HEK293T (cell line): ENCODE measurements around the gene SCN1A.
A peak's percentile ranks its signal among the peaks of the same experiment; 100 is the strongest.

ENCODE experiments used
- CTCF ChIA-PET: fragments of 350-600 bp; formaldehyde crosslinking; extraction: SDS; loops from one replicate; lab custom pipeline; 2021; ENCODE audit warnings: antibody characterized with exemption, inconsistent platforms; lab: Yijun Ruan, JAX
- POLR2A ChIA-PET: fragments of 350-600 bp; formaldehyde crosslinking; extraction: SDS; loops from one replicate; lab custom pipeline; 2020; ENCODE audit warnings: antibody characterized with exemption, inconsistent platforms; lab: Yijun Ruan, JAX
- DNase-seq: peaks from one replicate; pipeline ENCODE4 v3.0.0; 2012; ENCODE audit warnings: mixed read lengths; ENCODE audit errors: extremely low spot score
- ARNT ChIP-seq: fragments of 450-650 bp; IDR thresholded peaks from 2 replicates; pipeline ENCODE4 v1.6.1; 2017; ENCODE audit warnings: mild to moderate bottlenecking
- BHLHE40 ChIP-seq: fragments of 450-650 bp; IDR thresholded peaks from 2 replicates; pipeline ENCODE4 v1.6.1; 2016; ENCODE audit warnings: mild to moderate bottlenecking, moderate library complexity, borderline replicate concordance
- CTBP1 ChIP-seq: fragments of 450-650 bp; IDR thresholded peaks from 2 replicates; pipeline ENCODE4 v1.6.1; 2016; ENCODE audit warnings: borderline replicate concordance
- ELF4 ChIP-seq: fragments of 450-650 bp; IDR thresholded peaks from 2 replicates; pipeline ENCODE4 v1.6.1; 2017; ENCODE audit warnings: antibody characterized with exemption
- FOXA1 ChIP-seq: fragments of 450-650 bp; IDR thresholded peaks from 2 replicates; pipeline ENCODE4 v1.6.1; 2016; ENCODE audit warnings: mild to moderate bottlenecking
- FOXK2 ChIP-seq: fragments of 450-650 bp; IDR thresholded peaks from 2 replicates; pipeline ENCODE4 v1.6.1; 2016; ENCODE audit warnings: mild to moderate bottlenecking
- FOXM1 ChIP-seq: fragments of 450-650 bp; IDR thresholded peaks from 2 replicates; pipeline ENCODE4 v1.6.1; 2017; ENCODE audit warnings: mild to moderate bottlenecking, borderline replicate concordance
- HDGF ChIP-seq: fragments of 450-650 bp; IDR thresholded peaks from 2 replicates; pipeline ENCODE4 v1.6.1; 2017; ENCODE audit warnings: antibody characterized with exemption, borderline replicate concordance
- L3MBTL2 ChIP-seq: fragments of 450-650 bp; conservative IDR thresholded peaks from 2 replicates; pipeline ENCODE4 v1.6.1; 2016; ENCODE audit warnings: mild to moderate bottlenecking
- LEF1 ChIP-seq: fragments of 450-650 bp; IDR thresholded peaks from 2 replicates; pipeline ENCODE4 v1.6.1; 2017; ENCODE audit warnings: mild to moderate bottlenecking, borderline replicate concordance
- NFRKB ChIP-seq: fragments of 450-650 bp; IDR thresholded peaks from 2 replicates; pipeline ENCODE4 v1.6.1; 2016; ENCODE audit warnings: mild to moderate bottlenecking, moderate library complexity
- SP1 ChIP-seq: fragments of 450-650 bp; IDR thresholded peaks from 2 replicates; pipeline ENCODE4 v1.6.1; 2017
- SUZ12 ChIP-seq: fragments of 450-650 bp; IDR thresholded peaks from 2 replicates; pipeline ENCODE4 v1.6.1; 2016; ENCODE audit warnings: mild to moderate bottlenecking
- TARDBP ChIP-seq: fragments of 450-650 bp; IDR thresholded peaks from 2 replicates; pipeline ENCODE4 v1.6.1; 2016
- ZNF384 ChIP-seq: fragments of 450-650 bp; IDR thresholded peaks from 2 replicates; pipeline ENCODE4 v1.6.1; 2016
- TF ChIP-seq, protein P1 (sequence below): fragments of 450-650 bp; IDR thresholded peaks from 2 replicates; pipeline ENCODE4 v1.6.1; 2016

Gene SCN1A

DNA sequence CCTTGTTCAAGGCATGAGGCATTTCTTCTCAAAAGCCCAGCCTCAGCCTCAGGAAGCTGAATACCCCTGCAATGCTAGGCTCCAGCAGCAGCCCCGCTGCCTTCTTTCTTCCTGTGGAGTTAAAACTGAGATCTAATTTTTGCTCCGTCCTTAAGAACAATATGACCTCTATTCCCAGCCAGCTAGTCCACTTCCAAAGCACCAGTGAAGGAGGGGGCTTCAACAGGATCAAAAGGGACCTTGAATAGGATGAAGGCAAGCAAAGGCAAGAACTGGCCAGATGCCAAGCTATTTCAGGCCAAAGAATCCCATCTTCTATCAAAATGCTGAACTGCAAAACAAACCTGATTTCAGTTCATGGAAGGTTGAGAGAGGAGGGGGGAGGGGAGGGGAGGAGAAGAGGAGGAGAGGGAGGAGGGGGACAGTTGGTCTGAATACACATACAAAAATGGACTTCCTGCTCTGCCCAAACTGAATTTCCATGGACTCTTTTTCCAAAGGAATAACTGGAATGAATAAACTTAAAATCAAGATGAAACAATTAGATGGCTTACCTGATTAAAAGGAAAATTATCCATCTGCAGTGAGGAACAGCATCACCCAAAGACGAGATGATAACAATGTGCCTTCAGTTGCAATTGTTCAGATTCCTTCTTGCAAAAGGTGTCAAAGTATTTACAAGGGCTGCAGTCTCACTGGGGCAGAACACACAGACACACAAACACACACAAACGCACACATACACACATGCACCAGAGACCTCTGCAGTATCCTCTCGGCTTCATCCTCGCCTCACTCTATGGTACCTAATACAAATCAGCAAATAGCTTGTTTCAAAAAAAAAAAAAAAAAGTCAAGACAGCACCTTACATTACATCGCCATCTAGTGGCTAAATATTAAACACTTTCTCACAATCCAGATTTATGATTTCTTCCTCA is at the start of gene SCN1A:
Gene SCN1A (minus strand): TSS at position 804 of the 939 bp plus-strand sequence. CDS start 54,399 bp downstream, outside the sequence.
- ChIA-PET CTCF (interaction anchor here (0.8 to 2.4 kb wide), 3 partner anchors 9 to 174 kb away, joined by 3 to 11 read pairs (median 3); partner anchors contain the start of gene TTC21B), POLR2A (no interaction called here)
- TF ChIP-seq ZNF384 (peak; percentile 99), ELF4 (no peak), BHLHE40 (no peak)
- peak; percentile 28 for DNase-seq

DNA sequence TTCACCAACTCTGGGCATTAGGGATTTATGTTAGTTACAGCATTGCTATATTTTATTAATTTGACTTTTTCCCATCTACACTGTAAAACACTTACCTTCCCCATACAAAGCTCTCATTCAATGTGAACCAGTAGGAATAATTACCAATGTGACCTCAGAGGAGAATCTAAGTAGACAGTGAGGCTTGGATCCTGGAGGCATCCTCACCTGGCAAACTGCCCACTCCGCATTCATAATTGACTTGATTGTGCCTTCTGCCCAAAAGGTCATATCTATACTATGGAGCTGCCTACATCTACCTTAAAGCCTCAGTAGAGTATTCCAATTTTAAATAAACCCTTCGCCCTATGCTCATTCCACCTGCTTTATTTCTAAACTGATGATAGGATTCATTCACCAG is 45.4 kb upstream of the SCN1A start:
- POLR2A ChIA-PET, result no interaction called here
- no peak for DNase-seq
- CTCF ChIA-PET, result no interaction called here
- TF ChIP-seq ZNF384 (no peak), NFRKB (no peak), CTBP1 (no peak), LEF1 (no peak), FOXM1 (no peak), BHLHE40 (no peak), ARNT (no peak), SP1 (no peak), FOXA1 (no peak)

DNA sequence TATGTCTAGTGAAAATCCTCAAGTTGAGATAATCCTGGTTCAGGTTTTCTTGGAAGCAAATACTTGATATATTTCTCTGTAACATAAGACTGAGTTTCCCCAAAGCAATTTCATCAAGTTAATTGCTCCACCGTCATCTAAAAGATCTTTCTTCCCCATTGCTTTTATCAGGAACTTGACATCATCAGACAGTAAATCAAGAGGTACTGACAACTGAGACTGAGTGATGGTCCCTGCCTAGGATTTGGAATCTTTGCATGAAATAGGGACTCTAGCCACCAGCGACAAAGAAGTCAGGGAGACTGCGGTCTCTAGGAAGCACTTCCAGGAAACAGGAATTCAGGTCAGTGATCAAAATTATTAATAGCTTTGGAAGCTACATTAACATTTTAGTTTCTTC is 43.4 kb upstream of the SCN1A start:
- ChIA-PET POLR2A (no interaction called here), CTCF (no interaction called here)
- TF ChIP-seq TARDBP, result no peak
- TF ChIP-seq, protein P1, sequence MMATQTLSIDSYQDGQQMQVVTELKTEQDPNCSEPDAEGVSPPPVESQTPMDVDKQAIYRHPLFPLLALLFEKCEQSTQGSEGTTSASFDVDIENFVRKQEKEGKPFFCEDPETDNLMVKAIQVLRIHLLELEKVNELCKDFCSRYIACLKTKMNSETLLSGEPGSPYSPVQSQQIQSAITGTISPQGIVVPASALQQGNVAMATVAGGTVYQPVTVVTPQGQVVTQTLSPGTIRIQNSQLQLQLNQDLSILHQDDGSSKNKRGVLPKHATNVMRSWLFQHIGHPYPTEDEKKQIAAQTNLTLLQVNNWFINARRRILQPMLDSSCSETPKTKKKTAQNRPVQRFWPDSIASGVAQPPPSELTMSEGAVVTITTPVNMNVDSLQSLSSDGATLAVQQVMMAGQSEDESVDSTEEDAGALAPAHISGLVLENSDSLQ, result peak; percentile 74
- no peak for DNase-seq

DNA sequence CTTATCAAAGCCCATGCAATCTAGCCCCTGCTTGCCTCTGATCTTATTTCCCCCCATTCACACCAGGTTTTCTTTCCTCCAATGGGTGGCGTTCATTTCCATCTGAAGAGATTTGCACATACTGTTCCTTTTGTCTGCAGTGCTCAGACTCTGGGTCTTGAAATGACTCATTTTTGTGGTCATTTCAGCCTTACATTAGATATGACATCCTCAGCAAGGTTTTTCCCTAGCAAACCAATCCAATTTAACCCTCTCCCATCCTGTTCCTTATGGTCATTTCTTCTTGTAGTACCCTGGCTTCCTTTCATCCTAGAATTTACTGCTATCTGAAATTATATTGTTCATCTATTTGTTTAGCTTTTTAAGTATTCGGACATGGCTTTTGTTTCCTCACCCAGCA is 42.5 kb upstream of the SCN1A start:
- POLR2A ChIA-PET, result no interaction called here
- CTCF ChIA-PET, result interaction anchor here (0.7 kb wide), 1 partner anchor 130 kb away, joined by 5 read pairs; no protein-coding TSS in a partner anchor
- DNase-seq, result no peak
- TF ChIP-seq NFRKB (no peak), FOXK2 (no peak), L3MBTL2 (no peak), BHLHE40 (no peak), FOXM1 (no peak), LEF1 (no peak), ZNF384 (no peak), FOXA1 (no peak), ELF4 (no peak), SP1 (no peak), TARDBP (no peak), HDGF (no peak), CTBP1 (no peak), SUZ12 (no peak), ARNT (no peak)
- TF ChIP-seq, protein P1, result no peak

DNA sequence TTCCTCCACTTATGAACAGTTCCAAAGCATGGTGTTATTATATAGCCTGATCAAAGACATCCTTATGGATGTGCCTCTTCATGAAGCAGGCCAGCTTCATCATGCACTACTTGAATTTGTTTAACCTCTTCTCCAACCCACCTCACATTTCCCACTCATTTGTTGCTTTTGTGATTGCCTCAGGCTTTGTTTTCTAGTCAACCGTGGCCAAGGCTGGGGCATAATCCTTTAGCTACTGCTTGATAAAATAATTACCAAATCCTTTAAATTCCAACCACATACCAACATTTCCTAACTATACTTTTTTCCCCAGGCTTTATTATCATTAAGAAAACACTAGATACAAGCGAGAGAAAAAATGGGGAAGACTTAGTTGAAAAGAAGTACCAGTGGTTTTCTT is 39.6 kb upstream of the SCN1A start:
- DNase-seq, result no peak
- TF ChIP-seq ELF4, result no peak
- no peak for TF ChIP-seq BHLHE40
- TF ChIP-seq CTBP1, result no peak
- TF ChIP-seq HDGF, result no peak
- no peak for TF ChIP-seq SUZ12
- TF ChIP-seq L3MBTL2, result no peak
- TF ChIP-seq TARDBP, result no peak
- no peak for TF ChIP-seq FOXK2
- TF ChIP-seq SP1, result no peak
- no peak for TF ChIP-seq FOXM1
- TF ChIP-seq ZNF384, result no peak
- TF ChIP-seq, protein P1, result no peak
- TF ChIP-seq NFRKB, result no peak
- no peak for TF ChIP-seq LEF1
- TF ChIP-seq FOXA1, result no peak
- no peak for TF ChIP-seq ARNT
- CTCF ChIA-PET, result interaction anchor here (0.8 kb wide), 1 partner anchor 11 kb away, joined by 3 read pairs; no protein-coding TSS in a partner anchor
- POLR2A ChIA-PET, result no interaction called here

DNA sequence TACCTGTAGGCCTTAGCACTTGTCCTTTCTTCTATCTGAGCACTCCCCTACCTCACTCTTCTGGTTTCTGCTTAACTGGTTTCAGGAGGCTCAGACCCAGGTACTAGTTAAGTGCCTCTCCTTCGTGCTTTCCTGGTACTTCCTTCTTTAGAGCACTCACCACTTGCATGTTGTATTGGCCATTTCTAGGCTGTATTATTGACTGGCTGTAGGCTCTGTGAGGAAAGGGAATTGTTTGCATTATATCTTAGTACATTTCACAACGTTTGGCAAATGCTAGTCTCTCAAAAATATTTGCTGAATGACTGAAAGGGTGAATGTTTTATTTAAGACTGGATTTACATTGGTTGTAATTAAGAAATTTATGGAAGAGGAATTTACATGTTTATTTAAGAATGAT is 36.0 kb upstream of the SCN1A start:
- ChIA-PET CTCF (no interaction called here), POLR2A (no interaction called here)
- DNase-seq, result no peak
- TF ChIP-seq BHLHE40 (no peak), SUZ12 (no peak), L3MBTL2 (no peak), ELF4 (no peak), ZNF384 (no peak), FOXK2 (no peak), SP1 (no peak), LEF1 (no peak), NFRKB (no peak), FOXA1 (no peak), HDGF (no peak), TARDBP (no peak), CTBP1 (no peak), ARNT (no peak), FOXM1 (no peak)
- TF ChIP-seq, protein P1, result no peak
